HCT116 (cell line): ENCODE data around the gene CHST11. TPM values are rescaled to one million over a fixed set of nuclear protein-coding genes. Genes with fewer than 3 reads are reported as not detected.

ENCODE experiments used
- ATAC-seq: fragments of 200-7000 bp; cut with Tn5 transposase; 2 replicates; pipeline ENCODE4 v1.9.1; 2020; ENCODE audit warnings: mild to moderate bottlenecking, moderate library complexity
- BruUV-seq: library from RNA; stranded (reverse); fragments of 400-500 nt; replicated peaks from 2 replicates; lab custom pipeline; 2021; lab: Mats Ljungman, UMichigan
- CTCF ChIA-PET: fragments of 300-600 bp; sonication (Branson Sonifier 250); formaldehyde crosslinking; loops from one replicate; lab custom pipeline; 2021; ENCODE audit warnings: antibody characterized with exemption; lab: Charles Lee
- POLR2A ChIA-PET: fragments of 300-600, 350-600 bp; sonication (Branson Sonifier 250); formaldehyde crosslinking; loops from one replicate; lab custom pipeline; 2021; ENCODE audit warnings: antibody characterized with exemption; lab: Charles Lee
- RAD21 ChIA-PET, 2 experiments: fragments of 300-600 bp; sonication (Branson Sonifier 250); formaldehyde crosslinking; loops; one replicate each; lab custom pipeline; 2023; ENCODE audit warnings: low total read pairs in 2 of 2; ENCODE audit not compliant: uncharacterized antibody in 2 of 2, unreplicated experiment in 2 of 2, low non-redundant PET in 1 of 2; lab: Charles Lee
- DNase-seq: peaks from one replicate; pipeline ENCODE4 v3.0.0-alpha.2; 2010; ENCODE audit warnings: low read depth, low spot score
- H2AFZ ChIP-seq: fragments of 200-600 bp; shearing (Covaris generic), sonication (generic); 2 replicates; pipeline ENCODE4 v1.6.1; 2017; ENCODE audit warnings: low read depth, mixed run types, mixed read lengths, antibody characterized with exemption, low read length; ENCODE audit not compliant: poor library complexity, severe bottlenecking
- H3K27ac ChIP-seq: 2 replicates; pipeline ENCODE4 v1.5.1; 2012; ENCODE audit warnings: low read depth, low read length
- H3K27me3 ChIP-seq: fragments of 200-600 bp; sonication (generic); 2 replicates; pipeline ENCODE4 v1.6.1; 2016; ENCODE audit warnings: mixed run types, low read length, mixed read lengths; ENCODE audit not compliant: insufficient read depth
- H3K36me3 ChIP-seq, 2 experiments: fragments of 200-500 bp in 1 of 2; fragments of 200-600 bp in 1 of 2; sonication (Bioruptor generic) in 1 of 2; sonication (generic) in 1 of 2; 2 replicates each; pipeline versions ENCODE4 v1.5.1 to v1.6.1; 2014 to 2016; ENCODE audit warnings: low read length in 2 of 2, inconsistent platforms in 1 of 2, mixed read lengths in 1 of 2, mixed run types in 1 of 2; ENCODE audit not compliant: insufficient read depth in 2 of 2, control insufficient read depth in 1 of 2
- H3K4me1 ChIP-seq, 2 experiments: fragments of 200-600 bp in 1 of 2; sonication (generic) in 1 of 2; 2 replicates each; pipeline versions ENCODE4 v1.5.1 to v1.6.1; 2012 to 2017; ENCODE audit warnings: low read length in 2 of 2, inconsistent platforms in 1 of 2, mild to moderate bottlenecking in 1 of 2, mixed read lengths in 1 of 2, mixed run types in 1 of 2, moderate library complexity in 1 of 2; ENCODE audit not compliant: insufficient read depth in 2 of 2, control insufficient read depth in 1 of 2
- H3K4me2 ChIP-seq: fragments of 200-600 bp; sonication (generic); 2 replicates; pipeline ENCODE4 v1.6.1; 2017; ENCODE audit warnings: mixed run types, low read length, mixed read lengths
- H3K4me3 ChIP-seq, 2 experiments: fragments of 200-600 bp in 1 of 2; sonication (generic) in 1 of 2; replicated peaks in 1 of 2; 2 replicates each; pipeline ENCODE4 v1.5.1; 2011 to 2016; ENCODE audit warnings: low read length in 2 of 2, control low read depth in 1 of 2, low read depth in 1 of 2, mild to moderate bottlenecking in 1 of 2, mixed read lengths in 1 of 2, mixed run types in 1 of 2
- H3K79me2 ChIP-seq: fragments of 200-600 bp; sonication (generic); 2 replicates; pipeline ENCODE4 v1.6.1; 2017; ENCODE audit warnings: mild to moderate bottlenecking, mixed run types, low read length, moderate library complexity, mixed read lengths; ENCODE audit not compliant: insufficient read depth
- H3K9ac ChIP-seq: fragments of 200-600 bp; sonication (generic); 2 replicates; pipeline ENCODE4 v1.6.1; 2016; ENCODE audit warnings: low read length, mixed read lengths
- H3K9me2 ChIP-seq: fragments of 200-600 bp; sonication (generic), shearing (Covaris generic); 2 replicates; pipeline ENCODE4 v1.6.1; 2017; ENCODE audit warnings: mixed run types, mild to moderate bottlenecking, moderate library complexity; ENCODE audit not compliant: insufficient read depth
- H3K9me3 ChIP-seq, 2 experiments: fragments of 200-500 bp in 1 of 2; fragments of 200-600 bp in 1 of 2; sonication (Bioruptor generic) in 1 of 2; sonication (generic) in 1 of 2; 2 replicates each; pipeline ENCODE4 v1.6.1; 2014 to 2017; ENCODE audit warnings: low read length in 2 of 2, mixed read lengths in 2 of 2, inconsistent platforms in 1 of 2, low read depth in 1 of 2, mild to moderate bottlenecking in 1 of 2, mixed run types in 1 of 2, moderate library complexity in 1 of 2; ENCODE audit not compliant: control insufficient read depth in 1 of 2, insufficient read depth in 1 of 2
- H4K20me1 ChIP-seq: fragments of 200-600 bp; sonication (generic), shearing (Covaris generic); 2 replicates; pipeline ENCODE4 v1.6.1; 2017; ENCODE audit warnings: mixed run types, mild to moderate bottlenecking, moderate library complexity; ENCODE audit not compliant: insufficient read depth
- ATF3 ChIP-seq: IDR thresholded peaks from 2 replicates; pipeline ENCODE4 v1.6.1; 2012
- CBX3 ChIP-seq: IDR thresholded peaks from 2 replicates; pipeline ENCODE4 v1.6.1; 2012; ENCODE audit warnings: low read depth
- EGR1 ChIP-seq: IDR thresholded peaks from 2 replicates; pipeline ENCODE4 v1.6.1; 2012; ENCODE audit warnings: low read depth
- JUND ChIP-seq: IDR thresholded peaks from 2 replicates; pipeline ENCODE4 v1.6.1; 2012
- POLR2A ChIP-seq: IDR thresholded peaks from 2 replicates; pipeline ENCODE4 v1.7.0; 2011; ENCODE audit warnings: borderline replicate concordance; ENCODE audit not compliant: insufficient read depth, insufficient read length; ENCODE audit errors: extremely low read depth
- RAD21 ChIP-seq: IDR thresholded peaks from 2 replicates; pipeline ENCODE4 v1.6.1; 2012; ENCODE audit warnings: low read depth, mild to moderate bottlenecking
- REST ChIP-seq: IDR thresholded peaks from 2 replicates; pipeline ENCODE4 v1.6.1; 2012; ENCODE audit warnings: low read depth
- SIN3A ChIP-seq: IDR thresholded peaks from 2 replicates; pipeline ENCODE4 v1.6.1; 2012; ENCODE audit warnings: low read depth
- SP1 ChIP-seq: IDR thresholded peaks from 2 replicates; pipeline ENCODE4 v1.6.1; 2012; ENCODE audit warnings: low read depth
- SRF ChIP-seq: IDR thresholded peaks from 2 replicates; pipeline ENCODE4 v1.6.1; 2012; ENCODE audit warnings: low read depth
- YY1 ChIP-seq: IDR thresholded peaks from 2 replicates; pipeline ENCODE4 v1.6.1; 2011; ENCODE audit warnings: low read length, low read depth, moderate library complexity, mild to moderate bottlenecking; ENCODE audit not compliant: insufficient replicate concordance; ENCODE audit errors: extremely low read depth
- intact Hi-C: fragments of 100-400 bp; cut with micrococcal nuclease; formaldehyde crosslinking; loops from 2 replicates; pipeline ENCODE4 v1.10.0; 2022
- total RNA-seq: library from RNA; stranded (reverse); gene quantifications from one replicate; pipeline ENCODE4 v1.2.1, GENCODE V29; 2021; ENCODE audit not compliant: unreplicated experiment

Gene CHST11
- total RNA-seq, 1 experiment from 2014 or later, result 10.1 TPM

GRCh38 chr12:104672501-104673265, 215.9 kb downstream of the CHST11 start:
- Histone ChIP-seq H3K4me2 (peak overlapping the region; percentile 76), H3K9me2 (no peaks in the 10 kb centered on the region), H3K36me3 (no peaks in the 10 kb centered on the region), H3K27ac (peak overlapping the region; percentile 74), H3K4me3 (peak overlapping the region in 1 of 2 experiments; percentile 47; a peak in 2 of 4 replicates), H3K4me1 (peaks cover 46 to 59% of the 10 kb centered on the region in 2 experiments), H3K79me2 (no peaks in the 10 kb centered on the region), H4K20me1 (no peaks in the 10 kb centered on the region), H3K9me3 (no peaks in the 10 kb centered on the region), H3K9ac (peak overlapping the region; percentile 56), H2AFZ (no peak overlapping the region), H3K27me3 (no peaks in the 10 kb centered on the region)
- DNase-seq (no peak), ATAC-seq (0 out of 2 replicates have a peak, but pooled peaks have one; percentile 9)
- TF ChIP-seq REST, result no peak
- TF ChIP-seq SIN3A, result no peak; the same call in 1 of the 2 replicates
- no peak for TF ChIP-seq EGR1
- TF ChIP-seq CBX3, result no peak
- TF ChIP-seq SP1, result no peak
- no peak for TF ChIP-seq ATF3
- no peak for TF ChIP-seq RAD21
- TF ChIP-seq YY1, result no peak
- no peak for TF ChIP-seq POLR2A
- TF ChIP-seq SRF, result no peak
- no peak for TF ChIP-seq JUND
- RAD21 ChIA-PET, result no interaction called here
- CTCF ChIA-PET, result interaction anchor here (0.6 to 1.0 kb wide), 2 partner anchors 12 to 291 kb away, joined by 3 read pairs; no protein-coding TSS in a partner anchor
- POLR2A ChIA-PET, result interaction anchor here (0.6 to 0.9 kb wide), 2 partner anchors 69 to 871 kb away, joined by 3 to 4 read pairs; no protein-coding TSS in a partner anchor
- no TSS peak for BruUV-seq
- intact Hi-C loops, result loop anchor here (5.0 kb wide), 1 partner anchor 290 kb away; no protein-coding TSS in a partner anchor
